Neural progenitor cell (in vitro differentiated cells): ENCODE data around the gene ZNF793. TPM values are rescaled to one million over a fixed set of nuclear protein-coding genes. Genes with fewer than 3 reads are reported as not detected.

Experiments
- DNase-seq: peaks from one replicate; pipeline ENCODE4 v3.0.0-alpha.2; 2016; ENCODE audit warnings: low spot score
- H2AFZ ChIP-seq: fragments of 200-600 bp; sonication (generic); replicated peaks from 2 replicates; pipeline ENCODE4 v1.6.1; 2016; ENCODE audit warnings: antibody characterized with exemption
- H3F3A ChIP-seq: fragments of 200-600 bp; sonication (generic); 2 replicates; pipeline ENCODE4 v1.6.1; 2016; ENCODE audit warnings: antibody characterized with exemption, low read depth
- H3K27ac ChIP-seq: fragments of 200-600 bp; sonication (generic); 2 replicates; pipeline ENCODE4 v1.5.1; 2016; ENCODE audit warnings: mild to moderate bottlenecking
- H3K27me3 ChIP-seq: fragments of 200-600 bp; sonication (generic); 2 replicates; pipeline ENCODE4 v1.6.1; 2016; ENCODE audit warnings: mild to moderate bottlenecking, moderate library complexity
- H3K36me3 ChIP-seq: fragments of 200-600 bp; sonication (generic); 2 replicates; pipeline ENCODE4 v1.5.1; 2016
- H3K4me1 ChIP-seq: fragments of 200-600 bp; sonication (generic); 2 replicates; pipeline ENCODE4 v1.6.1; 2016; ENCODE audit warnings: mixed run types
- H3K4me2 ChIP-seq: fragments of 200-600 bp; sonication (generic); 2 replicates; pipeline ENCODE4 v1.6.1; 2016
- H3K4me3 ChIP-seq: fragments of 200-600 bp; sonication (generic); 2 replicates; pipeline ENCODE4 v1.5.1; 2016
- H3K79me2 ChIP-seq: fragments of 200-600 bp; sonication (generic); 2 replicates; pipeline ENCODE4 v1.6.1; 2016; ENCODE audit warnings: low read depth
- H3K9ac ChIP-seq: fragments of 200-600 bp; sonication (generic); 2 replicates; pipeline ENCODE4 v1.6.1; 2016
- H3K9me3 ChIP-seq: fragments of 200-600 bp; sonication (generic); 2 replicates; pipeline ENCODE4 v1.5.1; 2016; ENCODE audit warnings: low read depth
- H4K20me1 ChIP-seq: fragments of 200-600 bp; sonication (generic); 2 replicates; pipeline ENCODE4 v1.6.1; 2016; ENCODE audit warnings: low read depth
- H3K27ac Mint-ChIP-seq: 3 replicates; pipeline ENCODE4 v1.8.0; 2021; ENCODE audit warnings: mixed read lengths
- H3K27me3 Mint-ChIP-seq: 2 replicates; pipeline ENCODE4 v1.8.0; 2022; ENCODE audit warnings: low read depth, mild to moderate bottlenecking, inconsistent platforms, moderate library complexity, mixed read lengths; ENCODE audit not compliant: insufficient read depth
- H3K36me3 Mint-ChIP-seq: 3 replicates; pipeline ENCODE4 v1.8.0; 2021; ENCODE audit warnings: mixed read lengths
- H3K4me1 Mint-ChIP-seq: 3 replicates; pipeline ENCODE4 v1.8.0; 2021; ENCODE audit warnings: mixed read lengths
- H3K4me3 Mint-ChIP-seq: 3 replicates; pipeline ENCODE4 v1.8.0; 2021; ENCODE audit warnings: mild to moderate bottlenecking, moderate library complexity, mixed read lengths
- H3K9me3 Mint-ChIP-seq: 3 replicates; pipeline ENCODE4 v1.8.0; 2020; ENCODE audit warnings: mixed read lengths
- EZH2 ChIP-seq: fragments of 200-600 bp; sonication (generic); IDR thresholded peaks from 2 replicates; pipeline ENCODE4 v1.6.1; 2017; ENCODE audit warnings: antibody characterized with exemption, mild to moderate bottlenecking, moderate library complexity
- EZH2phosphoT487 ChIP-seq: fragments of 200-600 bp; sonication (generic); IDR thresholded peaks from 2 replicates; pipeline ENCODE4 v1.6.1; 2017; ENCODE audit warnings: antibody characterized with exemption
- total RNA-seq: library from RNA; depleted of rRNA; stranded (reverse); fragments of >200 nt; gene quantifications from 2 replicates; pipeline ENCODE4 v1.2.3, GENCODE V29; 2015; ENCODE audit warnings: low replicate concordance
- TF ChIP-seq, protein P1 (sequence below): fragments of 200-600 bp; sonication (generic); IDR thresholded peaks from 2 replicates; pipeline ENCODE4 v1.5.1; 2017; ENCODE audit warnings: antibody characterized with exemption, mild to moderate bottlenecking

ZNF793 gene
- total RNA-seq, 1 donor from 2014 or later: 17.3 TPM

GRCh38 chr19:37467608-37468090 lies 39.1 kb upstream of the ZNF793 start:
- H3K27ac Mint-ChIP-seq: peak overlapping the region; percentile 1
- H3K27ac ChIP-seq: no peak overlapping the region
- H3K4me2 ChIP-seq: peak overlapping the region; percentile 90

DNA sequence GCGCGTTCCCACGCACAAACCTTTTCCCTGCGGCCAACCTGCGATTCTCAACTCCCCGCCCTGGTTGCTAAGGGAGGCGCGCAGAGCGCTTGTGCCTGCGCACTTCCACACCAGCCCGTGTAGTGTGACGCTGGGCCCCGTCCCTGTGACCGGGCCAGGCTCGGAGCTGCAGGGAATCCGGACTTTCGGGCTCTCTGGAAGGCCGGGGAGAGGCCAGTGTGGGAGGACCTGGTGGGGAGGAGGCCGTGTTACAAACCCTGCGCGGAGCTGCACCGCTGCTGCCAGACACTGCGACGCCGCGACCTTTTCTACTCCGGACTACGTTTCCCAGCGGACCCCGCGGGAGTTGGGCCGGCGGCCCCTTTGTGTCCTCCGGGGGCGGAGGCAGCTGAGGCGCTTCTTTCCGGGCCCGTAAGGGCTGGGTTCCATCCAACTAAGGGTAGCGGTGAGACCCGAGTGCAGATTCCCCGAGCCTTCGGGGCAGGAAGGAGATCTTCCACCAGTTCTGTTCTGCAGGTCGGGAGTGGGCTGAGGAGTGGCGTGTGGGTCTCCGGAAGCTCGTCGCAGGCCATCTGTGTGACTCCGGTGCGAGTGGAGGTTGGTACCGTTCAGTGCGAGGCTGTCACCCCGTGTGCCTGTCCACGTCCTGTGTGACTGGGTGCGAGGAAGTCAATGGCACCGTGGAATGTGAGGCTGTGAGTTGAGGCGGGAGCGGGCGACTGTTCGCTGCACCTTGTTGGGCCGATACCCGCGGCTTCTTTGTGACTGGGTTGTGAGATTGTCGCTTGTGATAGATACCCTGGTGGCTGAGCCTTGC lies 37.6 kb upstream of the ZNF793 start, which contains the start of gene ZNF570:
Gene ZNF570, plus strand, starts transcription at position 396 of the 817 bp plus-strand sequence. CDS start 999 bp downstream, outside the sequence.
- H3K79me2 ChIP-seq: peaks cover 30% of the 10 kb centered on the region
- H3K9me3 ChIP-seq: no peaks in the 10 kb centered on the region
- H3K4me3 ChIP-seq: peak within 1 kb of the TSS; percentile 93
- peaks cover 37% of the 10 kb centered on the region for H3K9me3 Mint-ChIP-seq
- peaks cover 4% of the 10 kb centered on the region for H3K27me3 Mint-ChIP-seq
- H3K27me3 ChIP-seq: no peaks in the 10 kb centered on the region
- H3K4me2 ChIP-seq: peak within 1 kb of the TSS; percentile 88
- H3K4me3 Mint-ChIP-seq: peak within 1 kb of the TSS; percentile 98
- peak; percentile 94 for DNase-seq
- no peak within 1 kb of the TSS for H3K27ac ChIP-seq
- peaks cover 28% of the 10 kb centered on the region for H3K36me3 Mint-ChIP-seq
- TF ChIP-seq, protein P1, sequence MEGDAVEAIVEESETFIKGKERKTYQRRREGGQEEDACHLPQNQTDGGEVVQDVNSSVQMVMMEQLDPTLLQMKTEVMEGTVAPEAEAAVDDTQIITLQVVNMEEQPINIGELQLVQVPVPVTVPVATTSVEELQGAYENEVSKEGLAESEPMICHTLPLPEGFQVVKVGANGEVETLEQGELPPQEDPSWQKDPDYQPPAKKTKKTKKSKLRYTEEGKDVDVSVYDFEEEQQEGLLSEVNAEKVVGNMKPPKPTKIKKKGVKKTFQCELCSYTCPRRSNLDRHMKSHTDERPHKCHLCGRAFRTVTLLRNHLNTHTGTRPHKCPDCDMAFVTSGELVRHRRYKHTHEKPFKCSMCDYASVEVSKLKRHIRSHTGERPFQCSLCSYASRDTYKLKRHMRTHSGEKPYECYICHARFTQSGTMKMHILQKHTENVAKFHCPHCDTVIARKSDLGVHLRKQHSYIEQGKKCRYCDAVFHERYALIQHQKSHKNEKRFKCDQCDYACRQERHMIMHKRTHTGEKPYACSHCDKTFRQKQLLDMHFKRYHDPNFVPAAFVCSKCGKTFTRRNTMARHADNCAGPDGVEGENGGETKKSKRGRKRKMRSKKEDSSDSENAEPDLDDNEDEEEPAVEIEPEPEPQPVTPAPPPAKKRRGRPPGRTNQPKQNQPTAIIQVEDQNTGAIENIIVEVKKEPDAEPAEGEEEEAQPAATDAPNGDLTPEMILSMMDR: peak; percentile 6
- no peak for TF ChIP-seq EZH2phosphoT487
- H3K4me1 ChIP-seq: peaks cover 3% of the 10 kb centered on the region
- H4K20me1 ChIP-seq: no peaks in the 10 kb centered on the region
- peaks cover 21% of the 10 kb centered on the region for H3K4me1 Mint-ChIP-seq
- H3K27ac Mint-ChIP-seq: peak within 1 kb of the TSS; percentile 78
- peak within 1 kb of the TSS; percentile 79 for H3K9ac ChIP-seq
- H3F3A ChIP-seq: peaks cover 2% of the 10 kb centered on the region
- peaks cover 16% of the 10 kb centered on the region for H3K36me3 ChIP-seq
- H2AFZ ChIP-seq: peak within 1 kb of the TSS; percentile 100

More at GRCh38 chr19:37467608-37468090, 39.1 kb upstream of the ZNF793 start:
- Mint-ChIP-seq H3K4me3 (peak overlapping the region; percentile 98), H3K9me3 (peaks cover 37% of the 10 kb centered on the region), H3K27me3 (peaks cover 4% of the 10 kb centered on the region), H3K36me3 (peaks cover 29% of the 10 kb centered on the region), H3K4me1 (peaks cover 21% of the 10 kb centered on the region)
- H3F3A ChIP-seq: peaks cover 2% of the 10 kb centered on the region
- DNase-seq: no peak
- H3K9ac ChIP-seq: no peak overlapping the region
- H3K9me3 ChIP-seq: no peaks in the 10 kb centered on the region
- peaks cover 34% of the 10 kb centered on the region for H3K79me2 ChIP-seq
- no peaks in the 10 kb centered on the region for H3K27me3 ChIP-seq
- peak overlapping the region; percentile 76 for H3K4me3 ChIP-seq
- peaks cover 24% of the 10 kb centered on the region for H3K36me3 ChIP-seq
- TF ChIP-seq, protein P1: no peak
- no peak for TF ChIP-seq EZH2phosphoT487
- TF ChIP-seq EZH2: no peak
- H3K4me1 ChIP-seq: peaks cover 3% of the 10 kb centered on the region
- no peaks in the 10 kb centered on the region for H4K20me1 ChIP-seq
- H2AFZ ChIP-seq: peak overlapping the region; percentile 97

DNA sequence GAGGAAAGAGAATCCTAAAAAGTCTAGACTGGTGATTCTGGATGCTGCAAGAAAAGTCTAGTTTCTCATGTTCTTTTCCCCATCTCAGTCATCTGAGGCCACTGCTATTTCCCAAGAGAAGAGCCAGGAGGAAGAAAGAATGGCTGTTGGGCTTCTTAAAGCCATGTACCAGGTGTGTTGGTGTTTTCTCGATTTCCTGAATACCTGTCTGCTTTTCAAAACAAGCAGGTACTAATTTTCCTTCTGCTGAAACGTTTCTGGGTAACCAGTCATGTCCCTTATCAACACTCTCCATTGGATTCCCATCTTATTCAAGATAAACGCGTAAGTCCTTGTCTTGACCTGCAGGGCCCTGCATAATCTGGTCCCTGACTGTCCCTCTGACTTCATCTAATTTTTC lies 36.5 kb upstream of the ZNF793 start:
- Histone ChIP-seq H3F3A (peaks cover 2% of the 10 kb centered on the region), H3K27ac (no peak overlapping the region), H3K4me3 (peak overlapping the region; percentile 93), H4K20me1 (no peaks in the 10 kb centered on the region), H3K4me2 (peak overlapping the region; percentile 88), H3K9me3 (no peaks in the 10 kb centered on the region), H3K79me2 (peaks cover 25% of the 10 kb centered on the region), H3K27me3 (no peaks in the 10 kb centered on the region), H3K4me1 (peaks cover 3% of the 10 kb centered on the region), H2AFZ (no peak overlapping the region), H3K36me3 (peaks cover 8% of the 10 kb centered on the region), H3K9ac (no peak overlapping the region)
- no peak for DNase-seq
- TF ChIP-seq, protein P1: peak; percentile 4
- TF ChIP-seq EZH2phosphoT487: no peak
- H3K4me3 Mint-ChIP-seq: peak overlapping the region; percentile 98
- H3K9me3 Mint-ChIP-seq: peaks cover 32% of the 10 kb centered on the region
- H3K36me3 Mint-ChIP-seq: peaks cover 20% of the 10 kb centered on the region
- peaks cover 21% of the 10 kb centered on the region for H3K4me1 Mint-ChIP-seq
- H3K27ac Mint-ChIP-seq: peak overlapping the region; percentile 78
- H3K27me3 Mint-ChIP-seq: peaks cover 4% of the 10 kb centered on the region
